ENCODE results near the gene CLN6. TPM values are rescaled to one million over a fixed set of nuclear protein-coding genes. Genes with fewer than 3 reads are reported as not detected.

The CLN6 gene
- total and polyA plus RNA-seq, 2 of the 4 experiments (the other 2 are of a cell fraction): 6.5 to 31.9 TPM

- Histone ChIP-seq H3K4me1 (ENCODE audit: control insufficient read depth, insufficient read depth, low read length) (no peaks in the 10 kb centered on the region; the same call in 1 of the 2 replicates), H4K91ac (ENCODE audit: insufficient read depth, low read depth, low read length) (no peak overlapping the region), H2BK20ac (ENCODE audit: low read depth, low read length) (no peak overlapping the region), H2BK120ac (ENCODE audit: low read depth, low read length) (no peak overlapping the region), H3K79me1 (ENCODE audit: low read depth in 1 of 2, low read length in 2 of 2) (no peaks in the 10 kb centered on the region), H4K5ac (ENCODE audit: low read depth, low read length) (no peak overlapping the region), H3K18ac (ENCODE audit: low read depth, low read length) (no peak overlapping the region), H4K20me1 (ENCODE audit: insufficient read depth, low read length) (no peaks in the 10 kb centered on the region), H3K14ac (replicated peaks; ENCODE audit: low read depth, low read length) (no peak overlapping the region), H3K27me3 (ENCODE audit: control insufficient read depth, insufficient read depth, low read length) (no peaks in the 10 kb centered on the region), H3K36me3 (ENCODE audit: control insufficient read depth, insufficient read depth, low read length) (no peaks in the 10 kb centered on the region), H3K23ac (ENCODE audit: low read depth, low read length) (no peak overlapping the region), H2BK5ac (ENCODE audit: low read depth, low read length, poor library complexity, severe bottlenecking) (no peak overlapping the region), H3K9ac (ENCODE audit: low read depth, low read length) (no peak overlapping the region), H4K8ac (ENCODE audit: low read depth in 2 of 2, low read length in 2 of 2) (no peak overlapping the region), H2AK5ac (ENCODE audit: low read depth, low read length) (no peak overlapping the region), H2AFZ (replicated peaks; ENCODE audit: low read length, poor library complexity) (no peak overlapping the region), H2AK9ac (replicated peaks; ENCODE audit: low read depth, low read length, poor library complexity) (no peak overlapping the region), H3K27ac (ENCODE audit: insufficient read depth, low read length) (no peak overlapping the region), H3K9me1 (ENCODE audit: insufficient read depth, low read length) (no peaks in the 10 kb centered on the region), H3K9me3 (ENCODE audit: control insufficient read depth, insufficient read depth, low read length) (no peaks in the 10 kb centered on the region; the same call in 1 of the 2 replicates), H3K4ac (ENCODE audit: low read depth, low read length) (no peak overlapping the region), H3K4me2 (ENCODE audit: low read depth, low read length) (no peak overlapping the region), H2BK15ac (ENCODE audit: low read depth, low read length) (no peak overlapping the region), H3K56ac (ENCODE audit: extremely low read depth, insufficient read depth, low read length) (no peak overlapping the region), H3K4me3 (ENCODE audit: insufficient read depth, low read depth, low read length) (no peak overlapping the region)
- dilution Hi-C loops (cut with HindIII; ENCODE audit: low sequenced_read_pairs, unreplicated experiment): no loop called here
- POLR2A ChIA-PET (ENCODE audit: unreplicated experiment): no interaction called here
- CTCF ChIA-PET: no interaction called here
- TF ChIP-seq CHD1 (IDR thresholded peaks at IDR 0.05; ENCODE audit: low read depth, low read length) (no peak), FOS (IDR thresholded peaks at IDR 0.05; ENCODE audit: low read depth, low read length) (no peak), RFX5 (IDR thresholded peaks at IDR 0.05; ENCODE audit: low read depth, low read length) (no peak), RAD21 (IDR thresholded peaks at IDR 0.05; ENCODE audit: low read length) (no peak), POLR2A (IDR thresholded peaks at IDR 0.05; ENCODE audit: low read depth, low read length) (no peak), BHLHE40 (IDR thresholded peaks at IDR 0.05; ENCODE audit: low read depth, low read length) (no peak), SMC3 (IDR thresholded peaks at IDR 0.05; ENCODE audit: low read depth, low read length) (no peak), USF2 (IDR thresholded peaks at IDR 0.05; ENCODE audit: low read depth, low read length) (no peak), NFE2L2 (IDR thresholded peaks at IDR 0.05; ENCODE audit: low read depth, low read length) (no peak), CTCF (conservative IDR thresholded peaks at IDR 0.05; ENCODE audit: low read depth, low read length) (no peak)
- no peak for ATAC-seq (ENCODE audit: low read depth)
- no TSS peak for BruUV-seq (replicated peaks)
- in situ Hi-C loops (cut with MboI; ENCODE audit: low sequenced_read_pairs): no loop called here
- DNase-seq: no peak
- intact Hi-C loops (cut with micrococcal nuclease): no loop called here
These were observed 9.5 kb upstream of the CLN6 start for GRCh38 chr15:68239025-68239424.
